Measurements from ENCODE around the gene DDTL.
"Not testable (repeated sequence)": the region's sequence is repeated elsewhere in the genome, so short reads cannot be mapped to it uniquely, and the experiment has no call there.

DNA sequence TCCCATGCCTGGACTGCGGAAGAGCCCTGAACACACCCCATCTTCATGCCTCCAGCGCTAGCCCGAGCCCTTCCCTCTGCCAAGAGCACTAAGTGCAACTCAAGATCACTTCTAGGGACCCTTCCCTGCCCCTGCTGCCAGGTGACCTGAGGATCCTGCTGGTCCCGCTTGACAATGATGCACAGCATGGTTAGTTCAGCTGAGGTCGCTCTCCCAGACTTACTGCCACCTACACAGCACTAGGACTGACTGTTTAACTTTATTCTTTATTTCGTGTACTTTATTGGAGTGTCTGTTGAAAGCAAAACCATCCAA is 11.7 kb upstream of the DDTL start:
- not testable (repeated sequence) for TF ChIP-seq POLR2A (IDR thresholded peaks at IDR 0.05); POLR2AphosphoS5 (IDR thresholded peaks at IDR 0.05; ENCODE audit: insufficient read depth in 1 of 2, low read depth in 1 of 2)
- TF ChIP-seq, protein P1, sequence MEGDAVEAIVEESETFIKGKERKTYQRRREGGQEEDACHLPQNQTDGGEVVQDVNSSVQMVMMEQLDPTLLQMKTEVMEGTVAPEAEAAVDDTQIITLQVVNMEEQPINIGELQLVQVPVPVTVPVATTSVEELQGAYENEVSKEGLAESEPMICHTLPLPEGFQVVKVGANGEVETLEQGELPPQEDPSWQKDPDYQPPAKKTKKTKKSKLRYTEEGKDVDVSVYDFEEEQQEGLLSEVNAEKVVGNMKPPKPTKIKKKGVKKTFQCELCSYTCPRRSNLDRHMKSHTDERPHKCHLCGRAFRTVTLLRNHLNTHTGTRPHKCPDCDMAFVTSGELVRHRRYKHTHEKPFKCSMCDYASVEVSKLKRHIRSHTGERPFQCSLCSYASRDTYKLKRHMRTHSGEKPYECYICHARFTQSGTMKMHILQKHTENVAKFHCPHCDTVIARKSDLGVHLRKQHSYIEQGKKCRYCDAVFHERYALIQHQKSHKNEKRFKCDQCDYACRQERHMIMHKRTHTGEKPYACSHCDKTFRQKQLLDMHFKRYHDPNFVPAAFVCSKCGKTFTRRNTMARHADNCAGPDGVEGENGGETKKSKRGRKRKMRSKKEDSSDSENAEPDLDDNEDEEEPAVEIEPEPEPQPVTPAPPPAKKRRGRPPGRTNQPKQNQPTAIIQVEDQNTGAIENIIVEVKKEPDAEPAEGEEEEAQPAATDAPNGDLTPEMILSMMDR (IDR thresholded peaks at IDR 0.05) = not testable (repeated sequence)

Measured in vagina (tissue), 2 donors.